ENCODE measurements around the gene SUCLA2. TPM values are rescaled to one million over a fixed set of nuclear protein-coding genes. Genes with fewer than 3 reads are reported as not detected.

The SUCLA2 gene
- total and polyA plus RNA-seq, 9 of the 15 experiments (the other 6 are each of a cell fraction or from before 2014, with no cell fraction given) = 23.3 to 52.9 (median 35.8) TPM

- TF ChIP-seq ZNF518B (CRISPR knock-in tag; IDR thresholded peaks at IDR 0.05) (no peak), ZNF197 (CRISPR knock-in tag; IDR thresholded peaks at IDR 0.05; ENCODE audit: low read depth) (no peak), HDAC3 (IDR thresholded peaks at IDR 0.05; ENCODE audit: borderline replicate concordance, partially characterized antibody) (no peak), CHD4 (IDR thresholded peaks at IDR 0.05; ENCODE audit: insufficient read depth, insufficient replicate concordance, low read depth, low read length, poor library complexity, severe bottlenecking) (no peak), ZNF347 (CRISPR knock-in tag; IDR thresholded peaks at IDR 0.05; ENCODE audit: low read depth) (no peak), XRCC4 (IDR thresholded peaks at IDR 0.05; ENCODE audit: extremely low read depth, insufficient read depth, insufficient read length) (no peak), CHAMP1 (IDR thresholded peaks at IDR 0.05) (peak; percentile 78), SETDB1 (IDR thresholded peaks at IDR 0.05; ENCODE audit: low read length) (no peak), CXXC5 (CRISPR knock-in tag; IDR thresholded peaks at IDR 0.05) (peak; percentile 95), SNIP1 (IDR thresholded peaks at IDR 0.05; ENCODE audit: low read depth) (no peak), ZNF57 (CRISPR knock-in tag; IDR thresholded peaks at IDR 0.05) (no peak), BDP1 (IDR thresholded peaks at IDR 0.05; ENCODE audit: insufficient read depth, insufficient read length) (no peak), GTF2E2 (tag; IDR thresholded peaks at IDR 0.05) (no peak), POLR3A (IDR thresholded peaks at IDR 0.05; ENCODE audit: borderline replicate concordance, extremely low read depth, insufficient read depth, insufficient read length) (no peak), TCFL5 (CRISPR knock-in tag; conservative IDR thresholded peaks at IDR 0.05) (no peak), ZNF224 (CRISPR knock-in tag; IDR thresholded peaks at IDR 0.05) (no peak), IRF2 (CRISPR knock-in tag; IDR thresholded peaks at IDR 0.05) (no peak), HIVEP1 (CRISPR knock-in tag; IDR thresholded peaks at IDR 0.05) (no peak), ZSCAN32 (CRISPR knock-in tag; IDR thresholded peaks at IDR 0.05) (no peak), PHF21A (IDR thresholded peaks at IDR 0.05; ENCODE audit: borderline replicate concordance, low read depth) (peak; percentile 95), ZFP36 (IDR thresholded peaks at IDR 0.05; ENCODE audit: low read depth, low read length, partially characterized antibody) (no peak), THAP7 (CRISPR knock-in tag; IDR thresholded peaks at IDR 0.05) (no peak)
Measured at GRCh38 chr13:48037346-48038173, 36.5 kb upstream of the SUCLA2 start, which contains the start of gene NUDT15 (continued).

Measured in K562 (cell line).